HG03378 (cell line): ENCODE data around the gene CNNM3.

ENCODE experiments used
- ATAC-seq: cut with Tn5 transposase; IDR thresholded peaks from one replicate; pipeline ENCODE4 v1.9.1; 2021; ENCODE audit warnings: mild to moderate bottlenecking, moderate library complexity; ENCODE audit not compliant: unreplicated experiment

CNNM3 gene

DNA sequence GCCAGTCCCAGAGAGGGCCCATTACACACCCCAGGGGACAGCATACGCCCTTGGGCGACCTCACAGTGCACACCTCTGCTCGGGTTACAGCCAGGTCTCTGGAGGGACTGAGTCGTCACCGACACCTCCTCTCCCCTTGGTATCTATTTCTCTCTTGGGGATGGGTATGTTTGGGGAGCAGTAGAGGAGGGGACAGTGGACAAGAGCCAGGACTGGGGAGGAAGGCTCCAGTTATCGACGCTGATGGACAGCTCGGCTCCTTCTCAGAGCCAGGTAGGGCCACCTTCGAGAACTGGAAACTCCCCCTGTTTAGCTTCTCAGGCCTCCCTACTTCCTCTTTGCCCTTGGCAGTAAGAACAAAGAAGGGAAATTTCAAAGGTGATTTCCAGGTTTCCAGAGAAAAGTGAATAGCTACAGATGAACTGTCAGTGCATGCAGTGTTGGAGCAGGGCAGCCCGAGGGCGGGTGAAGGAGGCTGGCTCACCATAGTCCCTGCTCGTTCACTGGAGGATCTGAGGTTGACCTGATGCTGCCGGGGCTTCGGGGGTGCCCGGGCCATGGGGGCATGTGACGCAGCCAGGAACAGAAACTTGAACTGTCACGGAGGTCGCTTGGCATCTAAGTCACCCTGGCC lies 58.2 kb downstream of the CNNM3 start:
- ATAC-seq = peak; percentile 54

DNA sequence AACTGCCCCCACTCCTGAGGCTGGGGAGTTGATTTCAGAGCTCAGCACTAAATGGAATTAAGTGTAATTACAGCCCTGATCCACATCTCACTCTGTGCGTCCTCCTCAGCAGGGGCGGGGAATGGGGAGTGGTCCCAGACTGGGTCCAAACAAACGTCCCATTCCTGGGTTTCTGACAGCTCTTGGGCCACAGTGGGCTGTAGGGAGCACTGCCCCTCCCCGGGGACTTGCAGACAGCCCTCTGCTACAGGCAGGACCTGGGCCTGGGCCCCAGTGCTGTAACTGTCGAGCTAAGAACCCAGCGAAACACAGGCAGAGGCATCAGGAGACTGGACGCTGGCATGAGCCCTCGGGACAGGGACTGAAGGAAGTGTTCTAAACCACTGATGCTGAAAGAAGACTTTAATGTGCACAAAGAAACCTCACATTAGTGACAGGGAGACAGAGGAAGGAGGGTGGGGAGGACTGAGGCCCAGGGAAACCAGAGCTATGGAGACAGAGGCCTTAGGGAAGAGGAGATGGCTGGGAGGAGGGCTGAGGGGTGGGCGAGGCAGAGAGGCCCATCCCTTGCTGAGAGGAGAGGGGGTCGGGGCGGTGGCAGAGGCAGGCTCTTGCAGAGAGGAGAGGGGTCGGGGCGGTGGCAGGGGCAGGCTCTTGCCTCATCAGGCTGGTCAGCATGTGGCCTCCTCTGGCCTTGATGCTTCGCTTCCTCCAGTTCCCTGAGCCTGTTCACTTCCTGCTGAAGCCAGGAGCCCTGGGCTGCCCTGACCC lies 59.6 kb downstream of the CNNM3 start:
- no peak for ATAC-seq

DNA sequence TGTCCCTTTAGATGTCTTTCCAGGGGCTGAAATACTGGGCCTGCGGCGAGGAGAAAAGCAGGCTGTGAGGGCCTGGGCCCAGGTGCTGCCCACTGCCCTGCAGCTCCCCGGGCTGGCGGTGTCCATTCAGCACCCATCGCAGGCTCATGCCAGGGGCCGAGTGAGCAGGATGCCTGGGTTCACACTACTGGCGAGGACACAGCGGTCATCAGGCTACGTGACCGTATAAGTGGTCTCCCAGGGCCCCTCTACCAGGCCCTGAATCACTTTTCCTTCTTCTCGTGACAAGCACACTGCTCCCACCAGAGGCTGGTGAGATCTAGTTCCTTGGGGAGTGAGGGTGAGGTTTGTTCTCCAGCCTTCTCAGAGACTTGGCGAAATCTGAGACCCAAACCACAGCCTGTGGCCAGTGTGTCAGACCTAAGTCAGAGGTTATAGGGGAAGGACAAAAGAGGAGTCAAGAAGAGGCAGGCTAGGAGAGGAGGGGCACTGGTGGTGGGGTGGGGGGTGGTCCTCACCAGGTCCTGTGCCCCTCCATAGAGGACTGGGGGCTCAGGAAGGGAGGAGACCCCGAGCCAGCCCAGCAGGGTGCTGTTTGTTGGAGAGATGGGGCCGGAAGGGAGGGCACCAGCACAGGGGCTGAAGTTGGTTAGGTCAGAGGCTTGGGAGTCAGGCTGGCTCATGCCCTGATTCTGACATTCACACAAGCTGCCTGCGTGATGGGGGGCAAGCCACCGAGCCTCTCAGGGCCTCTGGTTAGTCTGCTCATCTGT lies 60.4 kb downstream of the CNNM3 start:
- no peak for ATAC-seq

DNA sequence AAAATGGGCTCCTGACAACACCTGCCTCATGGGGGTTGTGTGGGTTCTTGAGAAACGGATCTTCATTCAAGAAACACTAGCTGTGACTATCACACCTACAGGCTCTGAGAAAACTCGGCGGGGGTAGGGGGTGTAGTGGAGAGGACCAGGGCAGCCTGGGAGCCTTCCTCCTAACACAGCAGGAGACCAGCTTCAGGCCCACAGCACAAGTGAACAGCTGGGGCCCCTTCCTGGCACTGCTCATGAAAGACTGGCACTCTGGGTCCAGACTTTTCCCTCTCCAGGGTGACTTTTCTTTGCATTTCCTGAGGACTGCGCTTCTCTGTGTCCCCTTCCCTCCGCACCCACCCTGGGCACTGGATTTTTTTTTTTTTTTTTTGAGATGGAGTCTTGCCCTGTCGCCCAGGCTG lies 61.0 kb downstream of the CNNM3 start:
- ATAC-seq = no peak

DNA sequence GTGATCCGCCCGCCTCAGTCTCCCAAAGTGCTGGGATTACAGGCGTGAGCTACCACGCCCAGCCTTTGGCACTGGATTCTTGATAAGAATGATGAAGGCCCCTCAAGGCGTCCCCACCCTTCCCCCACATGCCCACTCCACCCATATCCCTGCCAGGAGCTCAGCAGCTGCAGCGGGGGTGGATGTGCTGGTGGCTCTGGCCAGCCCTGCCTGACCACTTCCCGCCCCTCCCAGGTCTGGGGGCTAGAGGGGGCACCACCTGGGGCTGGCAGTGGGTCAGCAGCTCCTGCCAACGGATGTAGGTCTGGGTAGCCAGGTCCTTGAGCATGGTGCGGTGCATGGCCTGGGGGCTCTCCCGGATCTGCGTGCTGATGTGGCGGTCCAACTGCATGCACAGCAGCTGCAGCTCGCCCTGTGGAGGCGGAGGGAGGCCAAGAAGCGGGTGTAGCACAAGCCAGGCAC lies 61.6 kb downstream of the CNNM3 start:
- ATAC-seq = no peak

DNA sequence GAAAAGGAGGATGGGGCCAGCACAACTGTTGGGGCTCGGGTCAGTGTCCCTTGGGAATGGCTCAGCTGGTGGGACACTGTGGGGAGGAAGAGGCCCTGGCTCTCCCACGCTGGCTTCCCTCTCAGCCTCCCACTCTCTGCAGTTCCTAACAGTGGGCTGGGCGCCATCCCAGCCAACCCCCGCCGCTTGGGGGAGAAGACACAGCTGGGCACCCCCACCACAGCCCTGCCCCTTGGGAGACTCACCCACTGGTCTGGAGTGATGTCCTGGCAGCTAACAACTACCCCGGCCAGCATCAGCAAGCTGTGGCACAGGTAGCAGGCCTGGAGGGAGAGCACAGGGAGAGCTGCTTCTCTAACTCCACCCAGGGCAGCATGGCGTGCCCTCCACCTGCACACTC lies 62.1 kb downstream of the CNNM3 start:
- no peak for ATAC-seq

DNA sequence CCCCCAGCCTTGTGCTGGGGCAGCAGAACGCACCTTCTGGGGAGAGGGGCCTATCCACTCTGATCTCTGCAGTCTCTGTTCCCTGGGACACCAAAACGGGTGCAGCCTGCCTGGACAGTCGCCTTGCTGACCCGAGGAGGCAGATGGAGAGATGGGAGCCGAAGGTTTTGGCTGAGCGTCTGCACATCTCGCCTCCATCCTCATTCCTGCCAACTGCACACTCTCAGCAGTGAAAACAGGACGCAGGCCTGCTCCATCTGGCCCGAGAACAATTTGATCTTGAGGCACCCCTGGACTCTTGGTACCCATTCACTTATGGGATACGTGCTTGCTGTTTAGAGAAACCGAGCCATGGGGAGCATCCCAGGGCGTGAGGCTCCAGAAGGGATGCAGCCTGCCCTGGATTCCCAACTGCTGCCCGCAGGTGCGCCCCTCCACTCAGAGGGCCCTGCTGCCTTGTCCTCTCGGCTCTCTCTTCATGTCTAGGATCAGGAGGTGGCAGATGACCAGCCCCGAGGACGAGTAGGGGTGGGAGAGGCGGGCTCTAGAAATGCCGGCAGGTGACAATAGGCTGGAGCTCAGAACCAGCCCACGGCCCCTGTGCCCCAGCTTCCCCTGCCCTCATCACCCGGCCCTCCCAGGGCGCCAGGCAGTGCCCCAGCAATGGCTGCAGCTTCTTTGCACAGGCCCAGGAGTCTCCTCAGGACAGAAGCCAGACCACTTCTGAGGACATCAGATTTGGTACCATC lies 62.9 kb downstream of the CNNM3 start:
- no peak for ATAC-seq

DNA sequence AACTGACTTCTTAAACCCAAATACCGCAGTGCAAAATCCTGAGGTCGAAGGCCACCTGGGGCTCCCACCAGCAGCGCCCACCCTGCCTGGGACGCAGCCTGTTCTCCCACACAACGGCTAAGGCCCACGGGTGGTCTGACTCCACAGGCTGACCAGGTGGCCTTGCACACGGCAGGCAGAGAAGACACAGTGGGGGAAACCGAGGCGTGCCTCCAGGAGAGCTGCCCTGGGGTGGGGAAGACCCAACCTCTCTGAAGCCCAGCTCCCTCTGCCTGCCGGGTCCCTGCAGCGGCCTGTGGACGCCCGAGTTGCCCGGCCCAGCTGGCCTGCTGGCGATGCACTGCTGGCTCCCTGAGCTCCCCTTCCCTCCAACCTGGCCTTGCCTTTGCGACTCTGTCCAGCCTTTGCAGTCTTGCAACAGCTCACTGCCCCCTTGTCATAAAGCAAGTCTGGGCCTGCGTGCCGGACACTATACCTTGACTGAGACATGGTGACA lies 63.5 kb downstream of the CNNM3 start:
- no peak for ATAC-seq

DNA sequence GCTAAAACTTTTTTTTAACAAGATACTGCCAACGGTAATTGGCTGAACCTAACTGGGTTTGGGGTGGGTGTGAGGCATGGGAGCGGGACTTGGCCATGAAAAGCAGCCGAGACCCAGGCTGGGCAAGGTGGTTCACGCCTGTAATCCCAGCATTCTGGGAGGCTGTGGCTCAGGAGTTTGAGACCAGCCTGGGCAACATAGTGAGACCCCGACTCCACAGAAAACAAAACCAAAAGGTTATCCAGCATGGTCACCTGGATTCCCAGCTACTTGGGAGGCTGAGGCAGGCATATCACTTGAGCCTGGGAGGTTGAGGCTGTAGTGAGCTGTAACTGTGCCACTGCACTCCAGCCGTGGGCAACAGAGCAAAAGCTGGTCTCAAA lies 64.8 kb downstream of the CNNM3 start:
- ATAC-seq = no peak

DNA sequence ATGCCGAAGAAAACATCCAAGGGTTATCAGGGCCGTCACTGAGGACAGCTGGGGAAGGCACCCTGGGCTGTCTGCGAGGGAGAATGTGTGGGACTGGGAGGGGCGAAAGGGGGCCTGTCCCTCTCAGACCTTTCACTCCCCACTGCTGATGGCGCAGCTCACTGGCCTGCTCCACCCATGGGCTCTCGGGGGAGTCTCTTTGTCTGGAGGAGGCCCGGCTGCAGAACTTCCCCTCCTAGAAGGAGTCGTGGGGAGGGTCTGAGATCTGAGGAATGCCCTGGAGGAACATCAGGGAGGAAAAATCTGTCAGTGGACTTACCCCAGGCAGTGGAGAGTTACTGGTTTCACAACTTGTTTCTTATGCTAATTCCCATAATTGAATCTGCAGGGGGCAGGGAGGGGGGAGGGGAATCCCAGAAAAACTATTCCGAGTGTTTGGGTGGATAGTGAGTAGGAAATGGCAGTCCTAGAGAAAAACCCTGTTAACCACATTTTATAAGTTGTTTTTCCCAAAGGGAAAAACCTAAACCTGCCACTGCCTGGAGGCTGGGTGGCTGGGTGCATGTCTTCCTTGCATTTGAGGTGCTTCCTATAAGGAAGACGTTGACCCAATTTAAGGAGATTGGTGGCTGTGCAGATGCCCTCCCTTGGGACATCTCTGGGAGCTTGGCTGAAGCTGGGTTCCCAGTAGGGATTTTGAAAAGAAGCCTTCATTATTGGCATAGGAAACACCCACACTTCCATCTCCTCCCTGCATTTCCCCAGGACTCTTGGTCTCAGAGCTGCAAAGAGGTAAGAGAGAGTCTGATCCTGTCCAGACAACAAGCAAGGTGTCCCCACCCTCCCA lies 65.5 kb downstream of the CNNM3 start:
- no peak for ATAC-seq

DNA sequence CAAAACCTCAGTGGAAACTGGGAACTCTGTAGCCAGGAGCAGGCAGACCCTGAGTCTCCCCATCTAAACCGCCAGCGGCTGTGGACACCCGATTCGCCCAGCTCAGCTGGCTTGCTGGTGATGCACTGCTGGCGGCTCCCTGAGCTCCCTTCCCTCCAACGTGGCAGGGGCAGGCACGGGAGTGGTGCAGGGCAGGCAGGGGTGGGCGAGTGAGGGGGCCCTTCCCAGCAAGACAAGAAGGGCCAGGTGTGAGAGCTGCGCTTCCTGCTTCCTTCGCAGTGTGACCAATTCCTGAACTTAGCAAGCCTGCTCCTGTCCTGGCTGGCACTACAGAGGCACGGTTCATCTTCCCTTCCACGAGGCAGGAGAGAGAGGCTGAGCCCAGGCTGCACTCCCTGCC lies 66.2 kb downstream of the CNNM3 start:
- ATAC-seq = no peak

DNA sequence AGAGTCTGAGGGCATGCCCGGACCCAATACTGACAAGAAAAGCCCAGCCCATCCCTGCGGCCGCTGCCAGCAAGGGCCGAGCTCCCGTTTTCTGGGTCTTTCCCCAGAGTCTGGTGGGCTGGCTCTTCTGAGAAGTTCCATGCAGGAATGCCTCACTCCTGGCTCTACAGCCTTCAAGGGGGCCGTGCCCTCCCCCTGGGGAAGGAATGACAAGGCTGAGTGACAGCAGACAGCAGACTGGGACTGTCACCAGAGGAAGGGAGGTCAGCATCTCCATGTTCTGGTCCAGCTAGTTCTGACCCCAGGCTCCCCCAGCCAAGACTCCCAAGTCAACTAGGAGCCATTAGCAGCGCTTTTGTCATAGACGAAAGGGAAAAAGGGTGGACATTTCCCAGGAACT lies 66.8 kb downstream of the CNNM3 start:
- no peak for ATAC-seq

DNA sequence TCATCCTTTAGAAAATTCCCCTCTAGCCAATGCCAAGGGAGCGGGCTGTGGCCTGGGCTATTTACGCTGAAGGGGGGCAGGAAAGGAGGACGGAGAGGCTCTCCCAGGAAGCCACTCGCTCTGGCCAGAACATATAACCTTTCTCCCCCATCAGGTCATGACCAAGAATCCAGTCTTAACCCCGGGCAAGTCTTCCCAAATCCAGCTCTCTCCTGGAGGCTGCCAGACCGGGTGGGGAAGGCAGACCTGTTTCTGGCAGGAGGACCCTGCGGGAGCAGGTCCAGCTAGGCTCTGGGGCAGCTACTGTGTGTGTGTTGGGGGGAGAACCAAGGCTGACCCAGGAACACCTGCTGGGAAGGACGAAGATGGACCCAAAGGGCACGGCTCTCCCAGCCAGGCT lies 67.2 kb downstream of the CNNM3 start:
- ATAC-seq = no peak
